ENCODE data around the gene TOB1.
"Not testable (repeated sequence)": the region's sequence is repeated elsewhere in the genome, so short reads cannot be mapped to it uniquely, and the experiment has no call there.

The TOB1 gene

GRCh38 chr17:50867363-50868139, 1.4 kb upstream of the TOB1 start:
- DNase-seq, result peak; percentile 98

- DNase-seq, result peak; percentile 90
These were observed 802 bp upstream of the TOB1 start for GRCh38 chr17:50866950-50867362.

GRCh38 chr17:50865868-50866260, 290 bp downstream of the TOB1 start:
- peak; percentile 49 for DNase-seq

GRCh38 chr17:50865060-50865867, 890 bp downstream of the TOB1 start:
- DNase-seq, result peak; percentile 53

GRCh38 chr17:50864747-50865059, 1.5 kb downstream of the TOB1 start:
- DNase-seq, result no peak

- no peak for DNase-seq
These were observed 2.2 kb downstream of the TOB1 start for GRCh38 chr17:50863931-50864330.

- DNase-seq, result peak; percentile 31
These were observed 2.8 kb downstream of the TOB1 start for GRCh38 chr17:50863221-50863843.

GRCh38 chr17:50861822-50862528, 4.2 kb downstream of the TOB1 start:
- no peak for DNase-seq

GRCh38 chr17:50861334-50861676, 4.8 kb downstream of the TOB1 start:
- no peak for DNase-seq

GRCh38 chr17:50859727-50860126, 6.4 kb downstream of the TOB1 start:
- not testable (repeated sequence) for DNase-seq

- no peak for DNase-seq
These were observed 7.5 kb downstream of the TOB1 start for GRCh38 chr17:50858486-50859225.

- no peak for DNase-seq
These were observed 9.7 kb downstream of the TOB1 start for GRCh38 chr17:50856431-50856830.

GRCh38 chr17:50855708-50856330, 10.3 kb downstream of the TOB1 start:
- DNase-seq, result no peak

- no peak for DNase-seq
These were observed 12.4 kb downstream of the TOB1 start for GRCh38 chr17:50853781-50854180.

GRCh38 chr17:50853015-50853615, 13.0 kb downstream of the TOB1 start:
- no peak for DNase-seq

- no peak for DNase-seq
These were observed 15.5 kb downstream of the TOB1 start for GRCh38 chr17:50850640-50851039.

GRCh38 chr17:50848711-50849110, 17.4 kb downstream of the TOB1 start:
- DNase-seq, result no peak

GRCh38 chr17:50848039-50848438, 18.1 kb downstream of the TOB1 start:
- no peak for DNase-seq

GRCh38 chr17:50847566-50847965, 18.6 kb downstream of the TOB1 start:
- no peak for DNase-seq

- no peak for DNase-seq
These were observed 20.7 kb downstream of the TOB1 start for GRCh38 chr17:50845240-50846147.

Data from NCI-H146 (cell line).